DMS 273 treated with DMSO at 0.1 percent for 48 hours (cell line): ENCODE results near the gene TXNRD2.

Experiments
- DNase-seq: peaks from one replicate; lab custom pipeline; 2025; lab: John Stamatoyannopoulos, UW

The TXNRD2 gene

DNA sequence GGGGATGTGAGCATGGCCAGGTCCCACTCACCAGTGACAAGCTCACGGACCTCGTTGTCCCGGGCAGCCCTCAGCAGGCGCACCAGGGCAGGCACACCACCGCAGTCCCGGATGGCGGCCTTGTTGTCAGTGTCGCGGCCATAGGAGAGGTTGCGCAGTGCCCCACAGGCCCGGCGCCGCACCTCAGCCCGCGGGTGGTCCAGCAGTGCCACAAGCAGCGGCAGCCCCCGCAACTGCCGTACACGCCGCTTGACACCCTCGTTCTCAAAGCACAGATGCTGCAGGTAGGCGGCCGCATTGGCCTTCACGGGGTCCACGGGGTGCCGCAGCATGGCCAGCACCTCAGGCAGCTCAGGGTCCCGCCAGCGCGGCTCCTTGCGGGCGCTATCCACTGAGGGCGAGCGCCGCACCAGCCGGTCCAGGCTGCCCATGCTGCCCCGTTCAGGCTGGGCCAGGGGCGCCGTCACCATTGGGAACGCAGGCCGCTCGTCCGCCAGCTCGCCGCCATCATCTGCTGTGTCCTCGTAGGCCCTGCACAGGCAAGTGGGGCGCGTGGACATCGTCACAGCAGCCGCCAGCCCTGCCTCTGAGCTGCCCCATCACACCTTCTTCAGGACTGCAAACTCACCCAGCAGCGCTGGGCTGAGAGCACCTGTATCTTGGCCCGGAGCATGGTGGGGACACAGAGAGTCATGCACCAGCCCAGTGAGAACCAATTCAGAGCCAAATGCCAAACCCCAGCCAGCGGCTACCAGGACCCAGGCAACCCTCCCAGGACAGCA is 38.3 kb upstream of the TXNRD2 start:
- no peak for DNase-seq

DNA sequence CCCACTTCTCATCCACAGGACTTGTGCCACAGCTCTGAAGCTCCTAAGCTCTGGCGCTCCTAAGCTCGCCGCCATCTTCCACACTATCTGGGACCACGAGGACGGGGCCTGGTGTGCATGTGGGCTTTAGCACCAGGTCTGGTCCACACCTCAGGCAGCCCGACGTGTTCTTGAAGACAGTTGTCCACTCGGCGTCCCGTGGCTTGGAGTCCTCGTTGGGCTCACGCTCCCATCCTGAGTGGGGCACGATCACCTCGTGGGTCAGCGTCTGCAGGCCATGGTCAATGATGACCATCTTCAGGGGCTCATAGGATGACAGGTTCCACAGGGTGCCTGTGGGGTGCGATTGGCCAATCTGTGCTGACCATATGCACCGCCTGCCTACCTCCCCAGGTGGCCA is 37.1 kb upstream of the TXNRD2 start:
- DNase-seq = no peak

DNA sequence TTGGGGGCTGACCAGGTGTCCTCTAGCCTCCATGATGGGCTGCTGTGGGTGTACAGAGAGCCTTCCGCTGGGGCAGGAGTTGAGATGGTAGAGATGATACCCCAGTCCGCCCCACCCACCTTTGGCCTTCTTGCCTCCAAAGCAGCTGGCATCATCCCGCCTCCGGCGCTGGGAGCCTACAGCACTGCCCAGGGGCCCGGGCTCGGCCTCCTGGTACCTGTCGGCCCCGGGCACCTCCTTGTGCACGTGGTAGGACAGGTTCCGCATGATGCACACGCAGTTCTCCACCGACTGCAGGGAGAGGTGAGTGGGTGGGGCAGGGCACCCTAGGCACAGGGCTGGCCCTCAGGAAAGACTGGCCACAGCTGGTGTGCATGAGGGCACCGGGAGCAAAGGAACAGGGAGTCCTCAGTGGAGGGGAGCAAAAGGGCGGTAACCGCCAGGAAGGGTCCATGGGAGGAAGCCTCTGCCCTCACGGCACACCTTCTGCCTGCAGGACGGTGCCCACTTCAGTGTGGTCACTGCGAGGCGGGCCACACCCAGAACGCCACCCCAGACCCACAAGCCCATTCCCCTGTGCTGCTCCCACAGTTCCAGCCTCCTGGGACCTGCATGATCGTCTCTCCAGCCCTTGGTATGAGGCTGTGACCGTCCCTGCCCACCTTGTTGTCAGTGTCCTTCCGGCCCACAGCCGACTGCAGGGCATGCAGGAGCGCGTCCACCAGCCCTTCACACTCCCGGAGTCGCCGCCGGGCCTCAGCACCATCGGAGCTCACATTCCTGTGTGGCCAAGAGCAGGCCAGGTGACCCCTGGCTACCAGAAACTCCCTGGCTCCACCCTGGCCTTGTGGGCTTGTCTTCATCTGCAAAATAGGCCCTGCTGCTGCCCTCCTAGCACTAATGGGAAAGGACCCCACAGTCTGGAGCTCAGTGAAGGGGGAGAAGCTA is 36.0 kb upstream of the TXNRD2 start:
- no peak for DNase-seq

DNA sequence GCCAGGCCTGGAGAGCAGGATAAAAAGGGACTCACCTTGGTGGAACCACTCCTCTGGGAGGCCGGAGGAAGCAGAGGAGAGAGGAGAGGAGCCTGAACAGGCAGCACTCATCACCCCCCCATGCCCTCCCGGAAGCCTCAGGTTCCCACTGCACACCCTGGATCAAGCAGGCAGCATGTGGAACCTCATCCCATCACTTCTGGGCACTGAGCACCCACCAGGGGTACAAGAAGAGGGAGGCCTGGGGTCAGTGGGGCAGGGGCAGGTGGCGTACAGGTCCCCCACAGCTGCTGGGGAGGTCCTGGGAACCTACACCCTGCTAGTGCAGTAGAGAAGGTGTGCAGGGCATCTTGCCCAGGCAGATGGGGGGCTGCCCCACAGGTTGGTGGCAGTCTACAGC is 35.1 kb upstream of the TXNRD2 start:
- DNase-seq = no peak

DNA sequence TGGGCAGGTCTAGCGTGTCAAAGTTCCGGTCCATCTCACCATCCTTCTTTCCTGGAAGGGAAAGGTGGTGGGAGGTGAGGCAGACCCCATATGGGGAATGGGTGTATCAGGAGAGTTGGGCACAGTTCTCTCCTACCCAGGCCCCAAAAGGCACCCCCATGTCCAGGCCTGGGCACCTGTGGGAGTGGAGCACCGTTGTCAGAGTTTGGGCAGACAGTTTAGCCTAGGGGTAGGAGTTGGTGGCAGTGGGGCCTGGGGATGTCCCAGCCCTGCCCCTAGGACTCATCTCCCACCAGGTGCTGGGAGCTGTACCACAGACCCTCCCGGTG is 34.1 kb upstream of the TXNRD2 start:
- DNase-seq = no peak

DNA sequence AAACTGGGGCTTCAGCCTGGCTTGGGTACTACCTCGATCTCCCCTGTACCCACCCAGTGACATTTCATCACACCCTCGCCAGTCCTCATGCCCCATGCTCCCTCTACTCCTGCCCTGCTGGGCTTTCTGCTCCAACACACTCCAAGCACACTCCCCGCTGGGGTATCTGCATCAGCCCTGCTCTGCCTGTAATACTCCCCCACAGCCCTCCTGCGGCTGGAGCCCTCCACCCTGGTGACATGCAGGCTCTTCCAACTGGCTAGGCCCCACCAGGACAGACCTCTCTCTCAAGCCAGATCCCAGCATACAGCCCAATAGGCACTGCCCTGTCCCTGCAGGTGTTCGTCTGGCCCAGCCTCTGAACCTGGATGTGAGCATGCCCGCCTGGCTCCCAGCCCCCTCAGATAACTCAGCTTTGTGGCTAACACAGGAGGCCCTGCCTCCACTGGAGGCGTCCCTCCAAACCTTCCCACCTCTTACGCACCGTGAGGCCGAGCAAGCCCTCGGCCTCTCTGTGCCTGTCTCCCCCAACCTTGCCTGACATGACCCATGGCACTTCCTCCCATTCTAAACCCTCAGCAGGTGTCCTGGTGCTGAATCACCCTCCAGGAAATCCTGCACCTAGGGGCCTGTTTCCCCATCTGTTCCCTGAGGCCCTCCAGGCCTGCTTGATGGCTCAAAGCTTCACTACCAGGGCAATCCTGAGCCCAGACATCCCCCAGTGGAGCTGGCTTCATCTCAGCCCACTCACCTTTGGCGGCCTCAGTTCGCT is 33.5 kb upstream of the TXNRD2 start:
- DNase-seq = no peak

DNA sequence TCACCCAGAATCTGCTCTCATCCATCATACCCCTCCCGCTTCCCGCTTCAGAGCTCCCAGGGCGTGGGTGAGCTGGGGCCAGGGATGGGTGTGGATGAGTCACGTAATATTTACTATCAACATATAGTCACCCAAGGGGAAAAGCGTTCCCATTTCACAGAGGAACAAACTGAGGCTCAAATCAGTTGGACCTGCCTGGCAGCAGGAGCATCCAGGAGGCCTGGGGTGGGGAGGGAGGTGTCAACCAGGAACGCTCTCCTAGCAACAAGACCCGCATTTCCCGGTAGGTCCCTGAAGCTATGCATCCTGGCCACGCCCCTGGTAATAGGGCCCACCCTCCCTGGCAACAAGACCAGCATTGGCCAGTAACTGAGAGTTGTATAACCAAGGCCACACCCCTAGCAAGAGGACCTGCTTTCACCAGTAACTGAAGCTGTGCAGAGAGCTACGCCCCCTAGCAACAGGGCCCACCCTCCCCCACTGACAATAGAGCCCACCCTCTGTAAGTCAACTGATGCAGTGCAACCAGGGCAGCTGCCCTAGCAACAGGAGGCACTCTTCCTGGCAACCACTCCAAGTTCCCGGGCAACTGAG is 32.7 kb upstream of the TXNRD2 start:
- peak; percentile 83 for DNase-seq

DNA sequence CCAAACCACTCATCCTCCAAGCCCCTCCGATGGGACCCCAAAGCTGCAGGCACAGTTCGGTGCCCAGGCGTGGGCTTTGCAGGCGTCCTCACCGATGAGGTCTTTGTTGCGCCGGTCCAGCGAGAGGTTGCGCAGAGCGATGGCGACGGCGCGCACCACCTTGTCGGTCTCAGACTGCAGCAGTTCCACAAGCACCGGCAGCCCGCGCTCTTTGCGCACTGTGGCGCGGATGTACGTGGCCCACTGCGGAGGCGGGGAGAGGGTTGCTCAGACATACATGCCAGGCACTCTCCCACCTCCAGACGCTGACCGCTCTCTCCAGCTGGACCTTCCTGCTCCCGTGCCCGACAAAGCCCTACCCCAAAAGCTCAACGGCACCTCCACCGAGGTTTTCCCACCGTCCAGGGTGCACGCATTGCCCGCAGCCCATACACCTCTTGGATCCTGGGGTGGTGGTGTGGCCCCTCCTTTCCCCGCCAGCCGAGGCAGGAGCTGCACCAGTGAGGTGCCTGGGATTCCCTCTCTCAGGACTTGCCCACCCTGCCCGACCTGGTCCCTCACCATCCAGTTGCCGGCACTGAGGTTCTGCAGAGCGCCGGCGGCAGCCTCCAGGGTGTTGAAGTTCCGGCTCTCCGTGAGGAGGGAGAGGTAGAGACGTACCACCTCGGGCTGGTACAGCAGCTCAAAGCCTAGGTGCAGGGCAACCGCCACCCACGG is 32.1 kb upstream of the TXNRD2 start:
- DNase-seq = no peak

DNA sequence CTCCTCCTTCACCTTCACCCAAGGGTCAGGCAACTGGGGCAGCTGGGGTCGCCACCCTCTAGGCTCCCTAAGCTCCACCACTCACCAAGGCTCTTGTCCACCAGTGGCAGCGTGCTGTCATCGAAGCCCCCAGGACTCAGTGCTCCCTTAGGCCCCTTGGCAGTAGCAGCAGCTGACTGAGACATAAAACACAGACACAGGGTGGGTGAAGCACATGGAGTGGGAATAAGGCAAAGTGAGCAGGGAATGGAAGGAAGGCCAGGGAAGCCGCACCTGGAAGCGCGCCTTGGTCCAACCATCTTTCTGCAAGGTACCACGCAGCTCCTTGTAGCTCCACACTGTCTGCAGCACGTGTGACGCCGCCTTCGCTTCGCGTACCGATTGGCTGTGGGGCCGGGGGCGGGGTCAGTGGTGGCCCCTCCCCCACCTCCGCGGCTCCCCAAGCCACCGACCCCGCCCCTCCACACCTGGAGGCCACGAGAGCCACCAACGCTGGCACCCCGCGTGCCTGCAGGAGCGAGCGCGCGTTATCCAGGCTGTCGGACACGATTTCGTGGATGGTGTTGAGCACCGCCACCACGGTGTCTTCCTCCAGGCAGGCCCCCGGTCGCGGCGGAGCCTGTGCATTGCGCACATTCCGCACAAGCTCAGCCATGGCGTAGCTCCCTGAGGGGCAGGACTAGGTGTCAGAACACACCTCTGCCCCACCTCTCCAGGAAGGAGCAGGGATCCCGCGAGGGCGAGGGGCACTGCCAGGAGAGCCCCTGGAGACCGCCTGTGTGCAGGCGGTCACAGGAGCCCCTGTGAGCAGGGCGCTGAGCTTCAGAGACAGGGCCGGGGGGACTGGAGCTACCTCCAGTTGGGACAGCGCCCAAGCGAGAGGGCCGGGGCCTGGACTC is 31.3 kb upstream of the TXNRD2 start:
- DNase-seq = no peak

DNA sequence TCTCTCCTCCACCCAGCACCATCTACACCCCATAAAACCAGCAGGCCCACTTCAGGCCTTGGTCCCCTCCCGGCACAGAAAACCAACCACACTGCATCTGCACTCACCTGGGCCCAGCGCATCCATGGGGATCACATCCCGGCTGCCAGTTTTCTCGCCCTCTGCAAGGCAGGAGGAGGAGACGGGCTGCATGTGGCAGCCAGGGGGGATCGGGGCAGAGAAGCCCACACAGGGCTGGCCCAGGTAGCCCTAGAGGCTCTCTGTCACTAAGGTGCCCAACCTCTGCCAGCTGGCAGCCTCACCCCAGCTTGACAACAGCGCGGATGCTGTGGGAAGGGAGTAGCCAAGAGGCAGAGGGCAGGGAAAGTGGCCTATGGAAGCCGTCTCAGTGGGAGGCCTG is 30.6 kb upstream of the TXNRD2 start:
- DNase-seq = no peak

DNA sequence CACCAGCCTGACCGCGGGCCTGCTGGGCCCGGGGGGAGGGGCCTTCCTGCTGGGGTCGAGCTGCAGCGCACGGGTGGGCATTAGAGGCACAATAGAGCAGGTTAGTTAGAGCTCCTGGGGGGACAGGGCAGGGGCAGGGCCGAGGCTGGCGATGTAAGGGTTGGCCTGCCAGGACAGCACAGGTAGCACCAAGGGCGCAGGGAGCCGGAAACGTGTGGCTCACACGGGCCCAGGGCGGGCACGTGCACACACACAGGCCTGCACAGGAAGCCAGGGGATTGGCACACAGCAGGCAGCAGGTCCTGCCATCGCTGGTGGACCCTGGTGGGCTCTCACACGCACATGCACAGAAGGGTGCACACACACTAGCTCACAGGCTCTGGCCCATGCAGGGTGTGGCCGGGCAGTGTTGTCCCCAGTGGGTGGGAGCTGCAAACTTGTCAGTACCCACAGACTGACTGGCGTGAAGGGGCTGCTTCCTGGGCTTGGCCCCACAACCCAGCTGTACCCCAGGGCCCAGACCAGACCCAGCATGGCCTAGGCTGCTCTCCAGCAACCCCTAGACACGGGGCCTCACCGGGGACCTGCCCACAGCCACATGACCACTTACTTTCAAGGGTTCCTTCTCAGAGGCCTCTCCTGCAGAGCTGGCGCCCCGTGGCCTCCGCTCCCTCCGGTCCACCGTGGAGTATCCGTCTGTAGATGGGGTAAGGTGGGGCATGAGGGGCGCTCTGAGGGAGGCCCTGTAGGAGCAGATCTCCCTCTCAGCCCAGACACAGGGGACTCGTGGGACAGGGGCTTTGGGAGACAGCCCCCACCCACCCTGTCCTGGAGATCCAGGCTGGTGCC is 29.9 kb upstream of the TXNRD2 start:
- DNase-seq = no peak

DNA sequence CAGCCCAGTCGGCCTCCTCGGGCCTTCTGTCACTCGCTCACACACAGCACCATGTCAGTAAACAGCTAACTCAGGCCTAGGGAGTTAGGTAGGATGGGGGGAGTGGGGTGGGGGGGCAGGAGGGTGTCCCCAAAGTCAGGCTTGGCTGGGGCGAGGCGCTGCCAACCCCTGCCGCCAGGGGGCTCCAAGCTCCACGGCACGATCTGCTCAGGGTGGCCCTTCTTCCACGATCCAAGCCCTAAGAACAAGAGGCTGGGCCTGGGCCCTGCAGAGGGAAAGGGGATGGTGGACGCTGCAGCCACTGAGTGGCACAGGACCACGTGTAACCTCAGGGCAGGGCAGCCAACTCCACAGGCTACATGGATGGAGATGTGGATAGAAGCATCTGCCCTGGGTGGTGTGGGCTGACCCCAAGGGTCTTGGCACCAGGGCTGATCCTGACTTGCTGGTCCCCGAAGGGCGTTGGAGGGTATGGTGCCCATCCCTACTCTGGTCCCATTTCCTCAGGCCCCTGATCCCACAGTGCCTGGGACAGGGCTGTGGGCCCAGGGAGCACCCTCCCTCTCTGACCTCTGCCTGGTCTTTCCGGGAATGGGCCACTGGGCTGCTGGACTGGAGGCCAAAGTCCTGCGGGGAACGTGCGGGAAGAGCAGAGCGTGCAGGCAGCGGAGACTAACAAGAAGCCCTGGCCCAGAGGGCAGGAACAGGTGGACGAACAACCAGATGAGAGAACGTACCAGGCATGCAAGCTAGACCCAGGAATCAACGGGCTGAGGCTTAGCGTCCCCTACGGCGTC is 29.1 kb upstream of the TXNRD2 start:
- DNase-seq = no peak

DNA sequence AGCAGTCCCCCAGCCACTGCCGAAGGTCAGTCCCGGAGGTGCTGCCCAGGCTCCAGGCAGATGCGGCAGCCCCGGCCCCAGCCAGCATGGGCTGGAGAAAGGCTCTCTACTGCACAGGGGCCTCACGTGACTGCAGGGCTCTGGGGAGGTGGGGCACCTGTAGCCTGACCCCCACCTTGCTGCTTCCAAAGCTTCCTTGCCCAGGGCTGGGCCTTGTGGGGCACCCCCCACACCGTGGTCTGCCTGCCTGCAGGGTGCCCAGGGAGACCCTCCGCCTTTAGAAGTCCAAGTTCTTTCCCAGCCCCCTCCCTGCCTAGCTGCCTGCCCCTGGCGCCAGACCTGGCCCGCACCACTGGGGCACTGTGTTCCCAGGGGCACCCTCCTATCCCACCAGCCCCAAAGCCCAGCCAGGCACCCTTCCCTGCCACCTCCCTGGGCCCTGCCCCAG is 28.4 kb upstream of the TXNRD2 start:
- no peak for DNase-seq

DNA sequence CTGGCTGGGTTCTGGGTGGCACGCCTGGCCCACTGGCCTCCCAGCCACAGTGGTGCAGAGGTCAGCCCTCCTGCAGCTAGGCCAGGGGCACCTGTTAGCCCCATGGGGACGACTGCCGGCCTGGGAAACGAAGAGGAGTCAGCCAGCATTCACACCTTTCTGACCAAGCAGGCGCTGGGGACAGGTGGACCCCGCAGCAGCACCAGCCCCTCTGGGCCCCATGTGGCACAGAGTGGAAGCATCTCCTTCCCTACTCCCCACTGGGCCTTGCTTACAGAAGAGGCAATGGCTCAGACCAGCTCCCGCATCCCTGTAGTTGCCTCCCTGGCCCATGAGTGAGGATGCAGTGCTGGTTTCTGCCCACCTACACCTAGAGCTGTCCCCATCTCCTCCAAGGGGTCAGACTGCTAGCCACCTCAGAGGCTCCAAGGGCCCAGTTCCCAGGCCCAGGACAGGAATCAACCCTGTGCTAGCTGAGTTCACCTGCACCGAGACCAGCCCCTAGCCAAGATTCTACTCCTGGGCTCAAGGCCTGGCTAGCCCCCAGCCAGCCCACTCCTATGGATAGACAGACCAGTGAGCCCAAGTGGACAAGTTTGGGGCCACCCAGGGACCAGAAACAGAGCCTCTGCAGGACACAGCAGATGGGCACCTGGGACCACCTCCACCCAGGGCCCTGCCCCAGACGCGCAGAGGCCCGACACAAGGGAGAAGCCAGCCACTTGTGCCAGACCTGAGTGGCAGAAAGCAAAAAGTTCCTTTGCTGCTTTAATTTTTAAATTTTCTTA is 27.7 kb upstream of the TXNRD2 start:
- no peak for DNase-seq

DNA sequence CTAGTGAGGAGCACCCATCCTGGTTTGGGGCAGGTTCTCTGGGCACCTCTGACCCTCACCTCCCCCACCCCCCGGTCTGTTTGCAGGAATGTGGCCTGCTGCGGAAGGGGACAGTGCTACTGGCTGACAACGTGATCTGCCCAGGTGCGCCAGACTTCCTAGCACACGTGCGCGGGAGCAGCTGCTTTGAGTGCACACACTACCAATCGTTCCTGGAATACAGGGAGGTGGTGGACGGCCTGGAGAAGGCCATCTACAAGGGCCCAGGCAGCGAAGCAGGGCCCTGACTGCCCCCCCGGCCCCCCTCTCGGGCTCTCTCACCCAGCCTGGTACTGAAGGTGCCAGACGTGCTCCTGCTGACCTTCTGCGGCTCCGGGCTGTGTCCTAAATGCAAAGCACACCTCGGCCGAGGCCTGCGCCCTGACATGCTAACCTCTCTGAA is 26.9 kb upstream of the TXNRD2 start:
- no peak for DNase-seq

DNA sequence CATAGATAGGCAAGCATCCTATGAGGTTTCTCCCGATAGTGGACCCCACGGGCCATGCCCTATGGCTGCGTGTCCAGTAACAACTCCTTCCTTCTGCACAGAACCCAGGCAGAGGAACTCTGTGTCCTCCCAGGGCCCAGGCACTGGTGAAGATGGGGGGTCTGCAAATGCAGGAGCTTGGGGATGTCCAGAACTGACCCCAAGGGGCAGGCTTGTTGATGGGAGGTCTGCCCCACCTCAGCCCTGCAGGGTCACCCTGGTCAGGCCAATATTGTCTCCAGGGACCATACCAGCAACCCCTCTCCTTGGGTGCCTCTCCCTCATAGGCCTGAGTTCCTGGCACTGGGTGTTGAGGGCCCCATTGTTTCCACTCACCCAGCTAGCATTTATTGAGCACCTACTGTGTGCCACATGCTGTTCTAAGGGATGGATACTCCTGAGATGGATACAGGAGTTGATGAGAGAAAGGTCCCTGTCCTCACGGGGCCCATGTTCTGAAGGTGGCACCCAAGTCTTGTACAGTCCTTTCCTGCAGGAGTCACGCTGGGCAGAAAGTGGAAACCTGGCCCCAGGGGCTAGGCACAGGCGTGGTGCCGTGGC is 26.3 kb upstream of the TXNRD2 start:
- DNase-seq = no peak
